GM18873 (cell line): ENCODE results near the gene ESAM.

Experiments used
- ATAC-seq: cut with Tn5 transposase; IDR thresholded peaks from one replicate; pipeline ENCODE4 v1.9.1; 2021; ENCODE audit warnings: mild to moderate bottlenecking, moderate library complexity, moderate number of reproducible peaks; ENCODE audit not compliant: unreplicated experiment, low FRiP score

The ESAM gene

DNA sequence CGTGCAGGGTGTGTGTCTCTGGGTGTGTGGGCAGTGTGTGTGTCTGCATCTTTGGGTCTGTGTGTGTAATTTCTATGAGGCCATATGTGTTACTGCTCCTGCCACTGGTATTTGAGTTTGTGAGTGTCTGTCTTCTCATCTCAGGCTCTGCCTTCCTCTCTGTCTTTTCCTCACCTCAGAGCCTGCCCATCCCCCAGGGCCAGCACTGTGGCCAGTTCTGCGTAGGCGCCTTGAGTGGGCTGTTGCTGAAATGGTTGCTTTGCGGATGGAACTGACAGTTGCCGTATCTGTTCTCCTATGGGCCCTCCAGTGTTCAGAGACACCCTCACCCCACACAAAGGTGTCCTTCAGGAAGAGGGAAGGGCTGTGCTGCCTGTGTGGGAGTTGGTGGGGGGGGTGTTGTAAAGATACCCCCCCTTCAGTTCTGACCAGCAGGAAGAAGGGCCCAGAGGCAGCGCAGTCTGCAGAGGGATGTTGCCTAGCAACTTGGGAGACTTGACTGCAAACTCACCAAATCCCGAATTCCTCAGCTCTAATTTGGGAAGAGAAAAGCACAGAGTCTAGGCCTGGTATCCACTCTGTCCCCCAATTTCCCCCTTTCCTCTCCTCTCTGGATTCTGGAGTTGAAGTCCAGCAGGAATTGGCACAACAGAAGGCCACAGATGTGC, 24.3 kb downstream of the ESAM start:
- ATAC-seq = no peak

- ATAC-seq = no peak
These were observed 25.4 kb downstream of the ESAM start for GRCh38 chr11:124736736-124737135.

DNA sequence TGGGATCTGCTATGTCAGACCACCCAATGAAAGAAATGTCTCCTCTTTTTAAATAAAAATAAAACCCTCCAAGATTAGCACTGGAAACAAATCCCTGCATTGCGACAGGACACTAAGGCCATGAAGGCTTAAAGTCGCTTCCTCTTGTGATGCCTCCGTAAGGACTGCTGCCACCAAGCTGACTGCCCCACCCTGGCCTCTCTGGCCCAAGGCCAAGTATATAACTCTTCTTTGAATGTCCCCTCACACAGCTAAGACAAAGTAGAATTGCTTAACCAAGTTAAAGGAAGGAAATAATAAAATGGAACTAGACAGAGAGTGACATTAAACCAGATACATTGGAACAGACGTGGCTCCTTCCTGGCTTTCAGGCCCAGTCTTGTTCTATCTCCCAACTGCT, 29.9 kb downstream of the ESAM start:
- no peak for ATAC-seq

DNA sequence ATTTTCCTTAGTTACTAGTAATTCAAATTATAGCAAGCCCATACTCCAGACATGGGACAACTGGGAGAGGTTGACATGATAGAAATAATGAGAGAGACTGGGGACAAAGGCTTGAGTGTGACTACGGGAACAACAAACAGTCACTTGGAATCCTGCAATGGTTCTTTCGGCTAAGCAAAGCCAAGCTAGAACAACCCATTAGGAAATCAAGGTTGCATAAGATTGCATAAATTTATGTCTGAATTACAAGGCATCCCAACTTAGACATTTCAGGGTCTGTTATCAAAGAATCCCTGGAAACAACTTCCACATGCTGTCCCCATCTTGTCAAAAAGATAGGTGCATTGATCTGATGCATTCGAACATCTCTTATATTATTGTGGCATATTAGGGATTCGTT, 32.5 kb downstream of the ESAM start:
- ATAC-seq = no peak

DNA sequence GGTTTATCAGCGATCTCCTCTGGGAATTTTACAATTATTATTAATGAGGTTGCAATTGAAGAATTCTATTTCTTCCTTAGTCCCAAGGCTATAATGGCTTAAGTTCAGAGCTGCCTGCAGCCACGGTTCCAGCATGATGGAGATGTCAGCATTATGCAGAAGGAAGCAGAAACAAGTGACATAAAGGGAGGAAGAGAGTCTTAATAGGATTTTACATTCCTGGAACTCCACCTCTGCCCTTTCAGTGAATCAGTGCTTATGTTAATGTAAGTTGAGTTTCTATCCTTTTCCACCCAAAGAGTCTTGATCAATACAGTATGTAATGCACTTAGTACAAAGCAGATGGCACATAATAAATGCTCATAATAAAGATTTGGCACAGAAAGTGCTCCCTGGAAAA, 34.0 kb downstream of the ESAM start:
- no peak for ATAC-seq

DNA sequence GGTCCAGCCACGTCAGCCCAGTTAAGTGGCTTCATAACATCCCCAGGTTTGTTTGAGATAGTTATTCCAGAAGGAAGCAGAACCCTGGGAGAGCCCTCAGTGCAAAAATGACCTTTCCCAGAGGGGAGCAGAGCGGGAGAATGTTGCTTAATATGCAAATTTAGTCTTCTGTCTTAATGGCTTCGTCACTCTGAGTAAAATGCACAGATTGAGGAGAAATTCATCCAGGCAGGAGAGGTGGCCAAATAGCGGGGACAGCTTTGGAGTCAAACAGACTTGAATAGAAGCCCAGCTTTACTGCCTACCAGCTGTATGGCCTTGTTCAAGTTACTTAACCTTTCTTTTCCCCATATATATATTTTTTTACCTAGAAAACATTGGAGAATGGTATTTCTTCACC, 34.6 kb downstream of the ESAM start:
- no peak for ATAC-seq

- no peak for ATAC-seq
These were observed 36.4 kb downstream of the ESAM start for GRCh38 chr11:124725719-124726105.

GRCh38 chr11:124724979-124725718, 36.9 kb downstream of the ESAM start:
- peak; percentile 96 for ATAC-seq

GRCh38 chr11:124722176-124722575, 39.9 kb downstream of the ESAM start:
- ATAC-seq = no peak

GRCh38 chr11:124719534-124719933, 42.6 kb downstream of the ESAM start:
- ATAC-seq = no peak

GRCh38 chr11:124718801-124719200, 43.3 kb downstream of the ESAM start:
- no peak for ATAC-seq

GRCh38 chr11:124717786-124718651, 44.1 kb downstream of the ESAM start:
- ATAC-seq = no peak

- ATAC-seq = no peak
These were observed 44.7 kb downstream of the ESAM start for GRCh38 chr11:124717421-124717785.

DNA sequence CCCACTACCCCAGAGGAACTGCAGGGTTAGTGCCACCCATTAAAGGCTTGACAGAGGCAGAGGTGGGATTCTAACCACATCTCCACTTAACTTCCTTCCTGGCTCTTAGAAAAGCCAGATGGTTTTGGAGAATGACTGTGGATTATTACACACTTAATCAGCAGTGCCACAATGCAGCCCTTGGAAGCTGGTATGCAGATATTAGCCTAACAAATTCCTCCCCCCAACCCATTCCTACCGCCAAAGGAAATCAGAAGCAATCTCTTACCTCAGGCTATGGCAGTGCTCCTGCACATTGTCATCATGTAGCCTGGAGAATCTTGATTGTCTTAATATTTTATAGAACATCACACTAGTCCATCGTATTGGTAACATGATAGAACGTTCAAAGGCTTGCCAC, 45.5 kb downstream of the ESAM start:
- no peak for ATAC-seq

GRCh38 chr11:124712392-124712791, 49.7 kb downstream of the ESAM start:
- ATAC-seq = no peak

GRCh38 chr11:124707829-124708228, 54.3 kb downstream of the ESAM start:
- no peak for ATAC-seq
